ENCODE measurements around the gene HEATR5A. TPM values are rescaled to one million over a fixed set of nuclear protein-coding genes. Genes with fewer than 3 reads are reported as not detected.
"Not testable (repeated sequence)": the region's sequence is repeated elsewhere in the genome, so short reads cannot be mapped to it uniquely, and the experiment has no call there.

Gene HEATR5A
- total and polyA plus RNA-seq, 2 donors (not counting 1 experiment from before 2014, with no cell fraction given) = 45.4 to 59.8 TPM

GRCh38 chr14:31251028-31251958, 169.1 kb downstream of the HEATR5A start:
- Histone ChIP-seq H3K4me1 (ENCODE audit: control insufficient read depth, extremely low read depth, insufficient read depth, low read length) (no peaks in the 10 kb centered on the region), H4K20me1 (ENCODE audit: control insufficient read depth, extremely low read depth, insufficient read depth, low read length) (no peaks in the 10 kb centered on the region), H3K4me3 (replicated peaks in 1 of 4; ENCODE audit: control extremely low read depth in 1 of 4, insufficient read depth in 1 of 4, low read depth in 3 of 4, low read length in 4 of 4) (no peak overlapping the region), H3K36me3 (ENCODE audit: control insufficient read depth, insufficient read depth, low read length) (no peaks in the 10 kb centered on the region), H3K4me2 (ENCODE audit: extremely low read depth, insufficient read depth, low read length) (no peak overlapping the region), H3K27ac (ENCODE audit: insufficient read depth, low read length) (no peak overlapping the region), H3K9ac (ENCODE audit: insufficient read depth, low read length) (no peak overlapping the region), H3K9me3 (ENCODE audit: control insufficient read depth, insufficient read depth, low read depth, low read length) (no peaks in the 10 kb centered on the region), H2AFZ (ENCODE audit: low read length) (no peak overlapping the region), H3K27me3 (ENCODE audit: control insufficient read depth, insufficient read depth, low read length) (no peaks in the 10 kb centered on the region), H3K79me2 (ENCODE audit: control insufficient read depth, insufficient read depth, low read length) (no peaks in the 10 kb centered on the region)
- DNase-seq (ENCODE audit: low read depth in 2 of 2) = no peak
- TF ChIP-seq CTCF (conservative IDR thresholded peaks at IDR 0.05 in 1 of 2, IDR thresholded peaks at IDR 0.05 in 1 of 2; ENCODE audit: low read depth in 1 of 2, low read length in 2 of 2) (no peak), EZH2 (IDR thresholded peaks at IDR 0.05; ENCODE audit: low read length, missing control alignments) (no peak)

GRCh38 chr14:31244626-31245025, 175.7 kb downstream of the HEATR5A start:
- H3K4me3 ChIP-seq (replicated peaks in 1 of 4; ENCODE audit: control extremely low read depth in 1 of 4, insufficient read depth in 1 of 4, low read depth in 3 of 4, low read length in 4 of 4) = no peak overlapping the region
- no peaks in the 10 kb centered on the region for H4K20me1 ChIP-seq (ENCODE audit: control insufficient read depth, extremely low read depth, insufficient read depth, low read length)
- no peaks in the 10 kb centered on the region for H3K79me2 ChIP-seq (ENCODE audit: control insufficient read depth, insufficient read depth, low read length)
- TF ChIP-seq EZH2 (IDR thresholded peaks at IDR 0.05; ENCODE audit: low read length, missing control alignments) (no peak), CTCF (conservative IDR thresholded peaks at IDR 0.05 in 1 of 2, IDR thresholded peaks at IDR 0.05 in 1 of 2; ENCODE audit: low read depth in 1 of 2, low read length in 2 of 2) (no peak)
- H3K9ac ChIP-seq (ENCODE audit: insufficient read depth, low read length) = no peak overlapping the region
- peaks cover 10% of the 10 kb centered on the region for H3K4me1 ChIP-seq (ENCODE audit: control insufficient read depth, extremely low read depth, insufficient read depth, low read length)
- no peak overlapping the region for H3K27ac ChIP-seq (ENCODE audit: insufficient read depth, low read length)
- H2AFZ ChIP-seq (ENCODE audit: low read length) = no peak overlapping the region
- H3K36me3 ChIP-seq (ENCODE audit: control insufficient read depth, insufficient read depth, low read length) = no peaks in the 10 kb centered on the region
- no peaks in the 10 kb centered on the region for H3K9me3 ChIP-seq (ENCODE audit: control insufficient read depth, insufficient read depth, low read depth, low read length)
- no peak overlapping the region for H3K4me2 ChIP-seq (ENCODE audit: extremely low read depth, insufficient read depth, low read length)
- H3K27me3 ChIP-seq (ENCODE audit: control insufficient read depth, insufficient read depth, low read length) = no peaks in the 10 kb centered on the region
- DNase-seq (ENCODE audit: low read depth in 2 of 2) = no peak

- Histone ChIP-seq H3K9me3 (ENCODE audit: control insufficient read depth, insufficient read depth, low read depth, low read length) (no peaks in the 10 kb centered on the region), H3K36me3 (ENCODE audit: control insufficient read depth, insufficient read depth, low read length) (no peaks in the 10 kb centered on the region), H3K27ac (ENCODE audit: insufficient read depth, low read length) (no peak overlapping the region), H3K4me3 (replicated peaks in 1 of 4; ENCODE audit: control extremely low read depth in 1 of 4, insufficient read depth in 1 of 4, low read depth in 3 of 4, low read length in 4 of 4) (no peak overlapping the region), H3K4me1 (ENCODE audit: control insufficient read depth, extremely low read depth, insufficient read depth, low read length) (peaks cover 10% of the 10 kb centered on the region), H3K9ac (ENCODE audit: insufficient read depth, low read length) (no peak overlapping the region), H4K20me1 (ENCODE audit: control insufficient read depth, extremely low read depth, insufficient read depth, low read length) (no peaks in the 10 kb centered on the region), H3K79me2 (ENCODE audit: control insufficient read depth, insufficient read depth, low read length) (no peaks in the 10 kb centered on the region), H3K4me2 (ENCODE audit: extremely low read depth, insufficient read depth, low read length) (no peak overlapping the region), H3K27me3 (ENCODE audit: control insufficient read depth, insufficient read depth, low read length) (no peaks in the 10 kb centered on the region), H2AFZ (ENCODE audit: low read length) (no peak overlapping the region)
- no peak for TF ChIP-seq EZH2 (IDR thresholded peaks at IDR 0.05; ENCODE audit: low read length, missing control alignments)
- no peak for DNase-seq (ENCODE audit: low read depth in 2 of 2)
Measured at GRCh38 chr14:31243860-31244259, 176.5 kb downstream of the HEATR5A start.

GRCh38 chr14:31242161-31242940, 178.0 kb downstream of the HEATR5A start:
- peak; percentile 63 to 70 for DNase-seq (ENCODE audit: low read depth in 2 of 2)
- H3K9me3 ChIP-seq (ENCODE audit: control insufficient read depth, insufficient read depth, low read depth, low read length); H3K27me3 ChIP-seq (ENCODE audit: control insufficient read depth, insufficient read depth, low read length); H3K9ac ChIP-seq (ENCODE audit: insufficient read depth, low read length); H3K79me2 ChIP-seq (ENCODE audit: control insufficient read depth, insufficient read depth, low read length); H4K20me1 ChIP-seq (ENCODE audit: control insufficient read depth, extremely low read depth, insufficient read depth, low read length); H3K36me3 ChIP-seq (ENCODE audit: control insufficient read depth, insufficient read depth, low read length): not testable (repeated sequence)
- peak overlapping the region in 2 of 4 experiments; percentile 29 to 34 for H3K4me3 ChIP-seq (replicated peaks in 1 of 4; ENCODE audit: control extremely low read depth in 1 of 4, insufficient read depth in 1 of 4, low read depth in 3 of 4, low read length in 4 of 4)
- H3K27ac ChIP-seq (ENCODE audit: insufficient read depth, low read length) = peak overlapping the region; percentile 62
- peaks cover 10% of the 10 kb centered on the region for H3K4me1 ChIP-seq (ENCODE audit: control insufficient read depth, extremely low read depth, insufficient read depth, low read length)
- H3K4me2 ChIP-seq (ENCODE audit: extremely low read depth, insufficient read depth, low read length) = peak overlapping the region; percentile 96
- H2AFZ ChIP-seq (ENCODE audit: low read length) = peak overlapping the region; percentile 78

Data from fibroblast of lung (primary cell).